Retinal pigment epithelial cell (primary cell): ENCODE results near the gene SEMA4D.

Experiments used
- DNase-seq: peaks from one replicate; pipeline ENCODE4 v3.0.0-alpha.2; 2010; ENCODE audit warnings: low read depth
- H3K4me3 ChIP-seq: 2 replicates; pipeline ENCODE4 v1.5.1; 2011; ENCODE audit warnings: mild to moderate bottlenecking, low read length, control low read depth, moderate library complexity
- TF ChIP-seq, protein P1 (sequence below): conservative IDR thresholded peaks from 2 replicates; pipeline ENCODE4 v1.5.1; 2011; ENCODE audit warnings: low read depth, low read length, control low read depth, inconsistent platforms

The SEMA4D gene

DNA sequence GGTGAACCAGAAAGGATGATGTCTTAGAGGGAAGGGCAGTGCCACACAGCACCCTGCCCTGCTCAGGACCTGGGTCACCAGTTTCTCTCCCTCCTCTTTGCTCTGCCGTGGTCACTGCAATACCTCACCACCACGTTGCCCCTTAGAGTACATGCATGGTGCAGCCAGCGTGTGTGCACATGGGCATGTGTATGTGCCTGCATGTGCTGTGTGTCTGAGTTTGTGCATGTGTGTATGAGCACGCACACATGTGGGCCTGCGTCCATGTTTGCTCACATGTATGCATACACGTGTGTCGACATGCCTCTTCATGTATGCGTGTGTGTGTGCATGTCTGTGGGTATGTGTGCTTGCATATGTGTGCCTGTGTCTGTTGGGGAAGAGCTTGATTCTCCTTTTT is 41.5 kb upstream of the SEMA4D start:
- no peak overlapping the region for H3K4me3 ChIP-seq
- no peak for DNase-seq
- TF ChIP-seq, protein P1, sequence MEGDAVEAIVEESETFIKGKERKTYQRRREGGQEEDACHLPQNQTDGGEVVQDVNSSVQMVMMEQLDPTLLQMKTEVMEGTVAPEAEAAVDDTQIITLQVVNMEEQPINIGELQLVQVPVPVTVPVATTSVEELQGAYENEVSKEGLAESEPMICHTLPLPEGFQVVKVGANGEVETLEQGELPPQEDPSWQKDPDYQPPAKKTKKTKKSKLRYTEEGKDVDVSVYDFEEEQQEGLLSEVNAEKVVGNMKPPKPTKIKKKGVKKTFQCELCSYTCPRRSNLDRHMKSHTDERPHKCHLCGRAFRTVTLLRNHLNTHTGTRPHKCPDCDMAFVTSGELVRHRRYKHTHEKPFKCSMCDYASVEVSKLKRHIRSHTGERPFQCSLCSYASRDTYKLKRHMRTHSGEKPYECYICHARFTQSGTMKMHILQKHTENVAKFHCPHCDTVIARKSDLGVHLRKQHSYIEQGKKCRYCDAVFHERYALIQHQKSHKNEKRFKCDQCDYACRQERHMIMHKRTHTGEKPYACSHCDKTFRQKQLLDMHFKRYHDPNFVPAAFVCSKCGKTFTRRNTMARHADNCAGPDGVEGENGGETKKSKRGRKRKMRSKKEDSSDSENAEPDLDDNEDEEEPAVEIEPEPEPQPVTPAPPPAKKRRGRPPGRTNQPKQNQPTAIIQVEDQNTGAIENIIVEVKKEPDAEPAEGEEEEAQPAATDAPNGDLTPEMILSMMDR, result no peak

DNA sequence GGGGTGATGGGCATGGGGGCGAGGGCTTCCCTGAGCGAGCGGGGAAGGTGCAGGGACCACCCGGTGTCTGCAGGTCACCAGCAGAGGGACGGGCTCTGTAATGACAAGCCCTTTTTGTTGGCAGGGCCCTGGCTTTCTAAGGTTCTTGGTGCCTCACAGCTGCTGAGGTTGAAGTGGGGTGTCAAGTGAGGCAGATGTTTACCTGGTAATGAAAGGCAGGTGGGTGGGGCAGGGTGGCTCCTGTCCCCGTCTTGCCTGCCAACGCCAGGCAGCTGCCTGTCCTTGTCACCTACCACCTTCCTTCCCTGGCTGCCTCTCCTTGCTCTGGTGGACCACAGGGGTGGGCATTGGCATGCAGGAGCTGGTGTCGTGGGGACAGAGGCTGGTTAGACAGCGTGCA is 41.0 kb upstream of the SEMA4D start:
- no peak for DNase-seq
- TF ChIP-seq, protein P1, result no peak
- H3K4me3 ChIP-seq, result no peak overlapping the region

DNA sequence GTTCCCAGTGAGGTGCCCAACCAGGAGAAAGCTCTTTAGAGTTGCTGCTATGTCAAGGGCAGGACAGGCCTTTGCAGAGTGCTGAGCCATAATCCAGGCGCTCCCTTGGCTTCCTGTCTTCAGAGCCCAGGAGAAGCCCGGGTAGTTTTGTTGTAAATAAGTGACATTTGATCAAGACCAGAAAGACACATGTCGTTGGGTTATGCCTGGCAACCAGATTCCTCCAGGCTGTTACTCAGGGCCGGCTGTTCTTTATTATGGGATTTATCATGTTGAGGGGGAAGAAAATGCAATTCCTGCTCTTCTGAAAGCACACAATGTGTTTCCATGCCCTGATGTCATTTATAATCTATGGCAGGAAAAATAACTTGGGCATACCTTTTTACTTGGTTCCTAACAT is 39.3 kb upstream of the SEMA4D start:
- TF ChIP-seq, protein P1, result no peak
- H3K4me3 ChIP-seq, result no peak overlapping the region
- DNase-seq, result no peak

DNA sequence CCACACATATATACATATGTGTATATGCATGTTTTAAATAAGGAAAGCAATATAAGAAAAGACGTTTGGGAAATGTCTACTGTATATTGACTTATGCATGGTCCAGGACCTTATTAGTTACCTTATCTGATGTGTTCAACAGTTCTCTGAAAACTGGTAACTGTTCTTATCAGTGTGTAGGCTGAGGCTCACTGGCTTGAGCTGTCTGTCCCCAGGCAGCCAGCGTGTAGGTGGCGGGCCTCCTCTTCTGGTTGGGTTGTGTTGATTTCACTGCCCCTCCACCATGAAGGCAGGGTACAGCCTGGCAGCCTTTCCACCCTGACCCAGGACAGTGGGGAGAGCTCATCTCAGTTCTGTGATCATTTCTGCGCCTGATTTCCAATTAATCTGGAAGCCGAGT is 38.7 kb upstream of the SEMA4D start:
- TF ChIP-seq, protein P1, result no peak
- no peak for DNase-seq
- no peak overlapping the region for H3K4me3 ChIP-seq

DNA sequence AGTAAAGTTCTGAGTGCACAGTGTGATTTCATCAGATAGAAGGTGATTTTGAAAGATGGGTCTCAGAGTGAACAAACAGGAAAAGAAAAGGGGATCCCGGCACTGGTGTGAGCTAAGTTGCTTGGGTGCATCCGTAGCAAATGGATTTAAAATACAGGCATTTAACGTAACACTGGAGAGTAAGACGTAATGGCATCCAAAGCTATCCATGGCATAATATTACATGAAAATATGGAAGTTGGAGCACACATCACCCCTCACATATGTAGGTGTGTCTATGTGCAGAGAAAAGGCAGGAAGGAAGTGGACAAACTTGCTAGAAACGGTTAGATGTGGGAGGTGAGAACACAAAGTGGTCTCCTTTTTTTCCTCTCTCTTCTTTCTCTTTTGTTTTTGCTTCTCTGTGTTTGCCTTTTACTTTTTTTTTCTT is 38.2 kb upstream of the SEMA4D start:
- TF ChIP-seq, protein P1, result no peak
- no peak for DNase-seq
- no peak overlapping the region for H3K4me3 ChIP-seq

DNA sequence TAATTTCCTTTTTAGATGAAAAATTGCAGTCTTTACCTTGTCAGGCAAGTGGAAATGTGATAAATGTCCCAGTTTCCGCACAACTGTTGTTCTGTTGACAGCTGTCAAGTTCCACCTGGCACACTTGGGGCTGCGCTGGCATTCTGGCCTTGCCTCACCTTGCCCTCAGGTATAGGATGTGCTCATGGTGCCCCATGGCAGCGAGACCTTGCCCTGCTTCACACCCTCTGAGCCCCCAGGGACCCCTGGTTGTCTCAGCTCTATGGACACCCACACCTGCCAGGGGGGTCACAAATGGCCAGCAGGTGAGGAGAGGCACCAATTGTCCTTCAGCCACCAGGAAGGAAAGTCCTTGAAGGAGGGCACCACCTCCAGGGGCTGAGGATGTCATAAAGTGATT is 37.5 kb upstream of the SEMA4D start:
- DNase-seq, result no peak
- TF ChIP-seq, protein P1, result no peak
- no peak overlapping the region for H3K4me3 ChIP-seq

DNA sequence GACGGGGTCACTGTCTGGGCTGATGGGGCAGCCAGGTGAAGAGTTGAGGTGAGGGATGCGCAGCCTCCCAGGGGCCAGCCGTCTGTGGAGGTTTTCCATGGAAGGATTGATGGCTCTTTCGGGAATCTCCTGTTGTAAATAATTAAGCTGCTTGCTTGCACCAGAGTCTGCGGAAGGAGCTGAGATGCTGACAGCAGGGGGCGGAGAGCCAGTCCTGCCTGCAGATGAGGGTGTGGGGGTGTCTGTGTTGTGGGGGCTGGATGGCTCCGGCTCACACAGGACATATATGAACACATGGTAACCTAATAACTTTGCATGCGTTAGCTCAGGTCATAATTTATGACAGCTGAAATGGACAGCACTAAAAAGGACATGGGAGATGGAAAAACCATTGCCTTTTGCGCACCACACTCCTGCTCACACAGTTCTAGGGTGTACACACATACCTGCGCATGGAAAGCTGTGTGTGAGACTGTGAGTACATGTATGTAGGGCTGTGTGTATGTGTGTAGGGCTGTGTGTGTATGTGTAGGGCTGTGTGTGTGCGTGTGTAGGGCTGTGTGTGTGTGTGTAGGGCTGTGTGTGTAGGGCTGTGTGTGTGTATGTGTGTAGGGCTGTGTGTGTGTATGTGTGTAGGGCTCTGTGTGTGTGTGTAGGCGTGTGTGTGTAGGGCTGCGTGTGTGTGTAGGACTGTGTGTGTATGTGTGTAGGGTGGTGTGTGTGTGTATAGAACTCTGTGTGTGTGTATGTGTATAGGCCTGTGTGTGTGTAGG is 36.8 kb upstream of the SEMA4D start:
- H3K4me3 ChIP-seq, result no peak overlapping the region
- TF ChIP-seq, protein P1, result no peak
- no peak for DNase-seq
